Ammon's horn (tissue), 1 donor: Measurements from ENCODE around the gene ACKR3.

Experiments used
- DNase-seq: peaks from one replicate; pipeline ENCODE4 v3.0.0-alpha.2; 2016; ENCODE audit warnings: low spot score

ACKR3 gene

GRCh38 chr2:236612737-236613136 is 43.1 kb downstream of the ACKR3 start:
- DNase-seq = no peak

- DNase-seq = peak; percentile 17
Observed at GRCh38 chr2:236613612-236614011, 44.0 kb downstream of the ACKR3 start.

GRCh38 chr2:236614551-236614950 is 44.9 kb downstream of the ACKR3 start:
- DNase-seq = no peak

- DNase-seq = no peak
Observed at GRCh38 chr2:236616031-236616430, 46.4 kb downstream of the ACKR3 start.

- DNase-seq = peak; percentile 29
Observed at GRCh38 chr2:236616624-236617023, 47.0 kb downstream of the ACKR3 start.

- DNase-seq = no peak
Observed at GRCh38 chr2:236617221-236617737, 47.7 kb downstream of the ACKR3 start.

GRCh38 chr2:236617796-236618195 is 48.2 kb downstream of the ACKR3 start:
- no peak for DNase-seq

GRCh38 chr2:236618370-236618769 is 48.7 kb downstream of the ACKR3 start:
- no peak for DNase-seq

GRCh38 chr2:236619910-236620612 is 50.4 kb downstream of the ACKR3 start:
- DNase-seq = no peak

- no peak for DNase-seq
Observed at GRCh38 chr2:236621786-236622185, 52.2 kb downstream of the ACKR3 start.

- no peak for DNase-seq
Observed at GRCh38 chr2:236622201-236622600, 52.6 kb downstream of the ACKR3 start.

GRCh38 chr2:236622660-236623059 is 53.0 kb downstream of the ACKR3 start:
- no peak for DNase-seq

GRCh38 chr2:236623816-236624215 is 54.2 kb downstream of the ACKR3 start:
- DNase-seq = no peak

GRCh38 chr2:236625156-236625690 is 55.6 kb downstream of the ACKR3 start:
- no peak for DNase-seq

- peak; percentile 25 for DNase-seq
Observed at GRCh38 chr2:236626391-236627150, 56.9 kb downstream of the ACKR3 start.

GRCh38 chr2:236627193-236627592 is 57.6 kb downstream of the ACKR3 start:
- no peak for DNase-seq

GRCh38 chr2:236627841-236628240 is 58.2 kb downstream of the ACKR3 start:
- no peak for DNase-seq

GRCh38 chr2:236628256-236628901 is 58.8 kb downstream of the ACKR3 start:
- no peak for DNase-seq

GRCh38 chr2:236628981-236629605 is 59.5 kb downstream of the ACKR3 start:
- DNase-seq = no peak

GRCh38 chr2:236629961-236630872 is 60.6 kb downstream of the ACKR3 start:
- no peak for DNase-seq

GRCh38 chr2:236631281-236631855 is 61.7 kb downstream of the ACKR3 start:
- DNase-seq = no peak
